HG03439 (cell line): ENCODE results near the gene ZFHX2.

Experiments used
- ATAC-seq: cut with Tn5 transposase; IDR thresholded peaks from one replicate; pipeline ENCODE4 v1.9.1; 2021; ENCODE audit warnings: mild to moderate bottlenecking, moderate library complexity; ENCODE audit not compliant: unreplicated experiment

ZFHX2 gene

GRCh38 chr14:23573384-23574015 is 21.9 kb upstream of the ZFHX2 start:
- no peak for ATAC-seq

- ATAC-seq, result no peak
Observed at GRCh38 chr14:23572836-23573235, 21.3 kb upstream of the ZFHX2 start.

GRCh38 chr14:23572524-23572828 is 20.9 kb upstream of the ZFHX2 start:
- ATAC-seq, result no peak

- no peak for ATAC-seq
Observed at GRCh38 chr14:23571701-23572523, 20.3 kb upstream of the ZFHX2 start.

GRCh38 chr14:23570806-23571483 is 19.4 kb upstream of the ZFHX2 start:
- no peak for ATAC-seq

GRCh38 chr14:23569443-23570151 is 18.0 kb upstream of the ZFHX2 start:
- ATAC-seq, result no peak

- no peak for ATAC-seq
Observed at GRCh38 chr14:23568600-23569331, 17.2 kb upstream of the ZFHX2 start.

- no peak for ATAC-seq
Observed at GRCh38 chr14:23568021-23568599, 16.5 kb upstream of the ZFHX2 start.

GRCh38 chr14:23567186-23568020 is 15.8 kb upstream of the ZFHX2 start, which contains the start of gene AP1G2:
AP1G2 (minus strand) TSS chr14:23567791; CDS start chr14:23567314, 477 bp downstream.
- peak; percentile 77 for ATAC-seq

- ATAC-seq, result peak; percentile 12
Observed at GRCh38 chr14:23566778-23567185, 15.2 kb upstream of the ZFHX2 start.

GRCh38 chr14:23566112-23566777 is 14.7 kb upstream of the ZFHX2 start:
- no peak for ATAC-seq

GRCh38 chr14:23565626-23566025 is 14.1 kb upstream of the ZFHX2 start:
- no peak for ATAC-seq

GRCh38 chr14:23564876-23565275 is 13.3 kb upstream of the ZFHX2 start:
- no peak for ATAC-seq

- ATAC-seq, result no peak
Observed at GRCh38 chr14:23564181-23564812, 12.7 kb upstream of the ZFHX2 start.

GRCh38 chr14:23563473-23564180 is 12.1 kb upstream of the ZFHX2 start:
- no peak for ATAC-seq

- no peak for ATAC-seq
Observed at GRCh38 chr14:23562822-23563472, 11.4 kb upstream of the ZFHX2 start.
